GM18951 (cell line): ENCODE measurements around the gene MBD5.

Experiments
- POLR2A ChIP-seq: IDR thresholded peaks from 4 replicates; pipeline ENCODE4 v1.6.1; 2011; ENCODE audit warnings: mild to moderate bottlenecking; ENCODE audit not compliant: insufficient read length, insufficient read depth; ENCODE audit errors: extremely low read depth
- in situ Hi-C: fragments of 300-500 bp; cut with MboI; formaldehyde crosslinking; loops from one replicate; pipeline ENCODE4 v1.12.0; 2022; ENCODE audit warnings: low sequenced_read_pairs, mixed read lengths, inconsistent platforms; ENCODE audit not compliant: unreplicated experiment

MBD5 gene

GRCh38 chr2:148350199-148350598 is 329.3 kb downstream of the MBD5 start:
- no peak for TF ChIP-seq POLR2A
- in situ Hi-C loops: no loop called here

DNA sequence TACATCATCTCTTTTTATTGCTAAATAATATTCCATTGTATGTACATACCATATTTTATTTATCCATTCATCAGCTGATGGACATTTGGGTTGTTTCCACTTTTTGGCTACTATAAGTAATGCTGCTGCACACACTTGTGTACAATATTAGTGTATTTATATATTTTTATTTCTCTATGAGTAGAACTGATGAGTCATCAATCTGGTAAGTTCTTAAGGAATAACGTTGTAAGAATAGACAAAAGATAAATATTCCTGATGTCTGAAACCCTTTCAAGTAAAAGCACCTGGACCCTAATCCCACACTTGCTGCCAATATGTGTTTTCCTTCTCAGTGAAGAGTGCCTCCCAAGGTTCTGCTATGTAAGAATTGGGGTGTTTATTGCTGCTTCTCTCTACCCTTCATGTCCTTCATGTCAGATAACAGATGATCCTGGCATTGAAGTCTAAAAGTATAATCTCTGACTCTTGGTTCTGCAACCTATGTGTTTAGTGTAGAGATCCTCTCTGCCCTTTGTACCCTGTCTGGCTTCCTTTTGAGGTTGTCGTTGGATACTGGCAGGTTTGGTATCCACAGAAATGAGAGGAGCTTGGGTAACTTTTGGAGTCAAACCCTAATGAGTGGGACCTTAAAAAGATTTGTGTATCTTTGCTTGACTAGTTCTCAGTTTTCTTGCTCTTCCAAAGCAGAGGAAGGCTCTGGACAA is 330.7 kb downstream of the MBD5 start:
- TF ChIP-seq POLR2A: no peak
- in situ Hi-C loops: no loop called here

GRCh38 chr2:148358375-148358774 is 337.5 kb downstream of the MBD5 start:
- TF ChIP-seq POLR2A: no peak
- in situ Hi-C loops: no loop called here

DNA sequence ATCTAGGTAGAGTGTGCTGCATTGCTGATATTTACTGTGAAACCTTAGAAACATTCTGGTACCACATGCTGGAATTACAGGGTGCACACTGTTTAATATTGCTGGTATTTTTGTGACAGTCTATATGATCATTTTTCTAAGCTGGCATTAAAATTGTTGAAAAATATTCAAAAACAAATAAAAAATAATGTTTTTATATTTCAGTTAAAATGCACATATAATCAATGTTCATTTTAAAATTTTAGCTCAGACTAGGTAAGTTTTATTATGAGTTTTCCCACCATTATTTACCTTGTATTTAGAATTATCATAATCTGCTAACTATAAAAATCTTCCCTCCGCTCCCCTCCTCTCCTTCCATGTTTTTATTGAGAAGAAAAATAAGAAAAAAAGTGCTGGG is 339.8 kb downstream of the MBD5 start:
- TF ChIP-seq POLR2A: no peak
- in situ Hi-C loops: no loop called here

DNA sequence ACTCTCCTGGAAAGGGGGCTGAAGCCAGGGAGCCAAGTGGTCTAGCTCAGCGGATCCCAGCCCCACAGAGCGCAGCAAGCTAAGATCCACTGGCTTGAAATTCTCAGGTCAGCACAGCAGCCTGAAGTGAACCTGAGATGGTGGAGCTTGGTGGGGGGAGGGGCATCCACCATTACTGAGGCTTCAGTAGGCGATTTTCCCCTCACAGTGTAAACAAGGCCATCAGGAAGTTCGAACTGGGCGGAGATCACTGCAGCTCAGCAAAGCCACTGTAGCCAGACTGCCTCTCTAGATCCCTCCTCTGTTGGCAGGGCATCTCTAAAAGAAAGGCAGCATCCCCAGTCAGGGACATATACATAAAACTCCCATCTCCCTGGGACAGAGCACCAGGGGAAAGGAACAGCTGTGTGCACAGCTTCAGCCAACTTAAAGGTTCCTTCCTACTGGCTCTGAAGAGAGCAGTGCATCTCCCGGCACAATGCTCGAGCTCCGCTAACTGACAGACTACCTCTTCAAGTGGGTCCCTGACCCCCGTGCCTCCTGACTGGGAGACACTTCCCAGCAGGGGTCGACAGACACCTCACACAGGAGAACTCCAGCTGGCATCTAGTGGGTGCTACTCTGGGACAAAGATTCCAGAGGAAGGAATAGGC is 341.4 kb downstream of the MBD5 start:
- in situ Hi-C loops: no loop called here
- TF ChIP-seq POLR2A: no peak

GRCh38 chr2:148375214-148375613 is 354.3 kb downstream of the MBD5 start:
- TF ChIP-seq POLR2A: no peak

GRCh38 chr2:148391324-148391723 is 370.4 kb downstream of the MBD5 start:
- in situ Hi-C loops: no loop called here
- no peak for TF ChIP-seq POLR2A

More at GRCh38 chr2:148375214-148375613, 354.3 kb downstream of the MBD5 start:
- in situ Hi-C loops: no loop called here

DNA sequence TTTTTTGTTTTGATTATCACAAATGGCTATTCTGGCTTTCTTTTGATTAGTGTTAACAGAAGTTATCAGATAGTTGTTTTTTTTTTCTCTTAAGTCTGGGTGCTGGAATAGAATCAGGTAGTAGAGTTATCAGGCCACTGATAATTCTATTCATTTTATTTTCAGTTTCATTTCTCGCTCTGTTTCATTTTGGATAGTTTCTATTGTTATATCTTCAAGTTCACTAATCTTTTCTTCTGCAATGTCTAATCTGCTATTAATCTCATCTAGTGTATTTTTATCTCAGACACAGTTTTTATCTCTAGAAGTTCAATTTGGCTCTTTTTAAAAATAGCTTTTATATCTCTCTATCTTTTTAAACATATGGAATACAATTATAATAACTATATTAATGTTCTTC is 381.9 kb downstream of the MBD5 start:
- in situ Hi-C loops: no loop called here
- no peak for TF ChIP-seq POLR2A

DNA sequence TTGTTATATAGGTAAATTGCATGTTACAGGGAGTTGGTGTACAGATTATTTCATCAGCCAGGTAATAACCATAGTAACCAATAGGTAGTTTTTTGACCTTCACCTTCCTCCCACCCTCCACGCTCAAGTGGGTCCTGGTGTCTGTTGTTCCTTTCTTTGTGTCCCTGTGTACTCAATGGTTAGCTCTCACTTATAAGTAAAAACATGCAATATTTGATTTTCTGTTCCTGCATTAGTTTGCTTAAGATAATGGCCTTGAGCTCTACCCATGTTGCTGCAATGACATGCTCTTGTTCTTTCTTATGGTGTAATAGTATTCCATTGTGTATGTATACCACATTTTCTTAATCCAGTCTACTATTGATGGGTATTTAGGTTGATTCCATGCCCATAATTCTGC is 390.0 kb downstream of the MBD5 start:
- TF ChIP-seq POLR2A: no peak
- in situ Hi-C loops: no loop called here

DNA sequence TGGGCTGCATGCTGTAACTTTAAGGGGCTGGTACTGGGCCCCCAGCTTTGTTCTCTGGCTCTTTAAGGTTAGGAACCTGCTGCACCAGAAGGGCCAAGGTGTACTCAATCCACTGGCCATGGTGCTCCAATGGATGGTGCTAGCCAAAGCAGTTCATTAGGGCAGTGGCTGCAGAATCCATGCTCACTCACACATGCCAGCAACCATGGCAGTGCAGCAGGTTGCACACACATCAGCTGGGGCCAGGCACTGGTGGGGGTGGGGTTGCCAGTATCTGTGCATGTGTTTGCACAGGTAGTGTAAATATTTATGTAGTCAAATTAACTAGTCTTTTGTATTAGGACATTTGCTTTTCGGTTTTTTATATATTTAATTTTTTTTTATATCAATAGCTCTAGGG is 395.4 kb downstream of the MBD5 start:
- in situ Hi-C loops: no loop called here
- TF ChIP-seq POLR2A: no peak

DNA sequence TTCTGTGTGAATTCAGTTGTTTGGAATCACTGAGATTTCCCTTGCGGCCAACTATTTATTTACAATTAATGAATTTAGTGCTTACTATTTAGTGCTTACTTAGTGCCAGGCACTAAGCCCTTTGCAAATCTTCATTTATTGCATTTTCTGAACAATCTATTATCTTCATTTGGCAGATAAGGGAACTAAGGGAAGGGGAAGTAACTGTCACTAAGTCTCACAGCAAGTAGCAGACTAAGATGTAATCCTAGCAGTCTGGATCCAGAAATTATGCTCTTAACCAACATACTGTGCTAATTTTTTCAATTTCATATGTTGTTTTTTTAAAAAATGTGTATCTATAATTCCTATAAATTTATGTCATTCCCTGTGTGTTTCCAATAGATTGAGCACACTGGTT is 409.2 kb downstream of the MBD5 start:
- in situ Hi-C loops: no loop called here
- no peak for TF ChIP-seq POLR2A

- TF ChIP-seq POLR2A: no peak
- in situ Hi-C loops: no loop called here
Measured at GRCh38 chr2:148447877-148448276, 427.0 kb downstream of the MBD5 start.

DNA sequence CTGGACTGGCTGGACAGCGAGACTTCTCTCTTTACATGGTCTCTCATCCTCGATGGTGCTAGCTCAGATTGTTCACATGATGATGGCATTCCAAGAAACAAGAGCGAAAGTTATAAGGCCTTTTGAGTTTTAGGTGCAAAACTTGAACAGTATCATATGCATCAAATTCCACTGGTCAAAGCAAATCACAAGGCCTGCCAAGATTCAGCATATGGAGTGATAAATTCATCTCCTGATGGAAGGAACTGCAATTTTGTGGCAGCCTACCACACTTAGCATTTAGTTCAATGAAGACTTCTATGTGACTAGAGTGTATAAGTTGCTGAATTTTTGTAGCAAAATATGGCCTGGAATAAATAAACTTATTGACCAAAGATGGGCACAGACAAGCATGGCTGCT is 429.6 kb downstream of the MBD5 start:
- no peak for TF ChIP-seq POLR2A
- in situ Hi-C loops: no loop called here

DNA sequence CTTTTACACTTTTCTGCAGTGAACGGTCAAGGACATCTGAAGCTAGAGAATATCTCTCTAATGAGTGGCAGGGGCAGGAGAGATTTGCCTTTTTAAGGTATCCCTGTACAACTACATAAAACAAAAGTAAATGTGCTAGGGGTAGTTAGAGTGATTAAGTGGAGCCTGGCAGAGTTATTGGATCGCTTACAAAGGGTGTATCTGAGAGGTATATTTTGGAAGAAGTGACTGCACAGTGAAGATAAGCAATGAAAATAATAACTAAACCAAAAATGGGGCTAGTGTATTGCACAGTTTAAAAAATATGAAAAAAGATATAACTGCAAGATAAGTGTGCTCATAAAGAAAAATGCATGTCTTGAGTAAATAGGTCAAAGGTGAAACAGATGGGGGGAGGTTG is 430.2 kb downstream of the MBD5 start:
- TF ChIP-seq POLR2A: no peak
- in situ Hi-C loops: no loop called here

DNA sequence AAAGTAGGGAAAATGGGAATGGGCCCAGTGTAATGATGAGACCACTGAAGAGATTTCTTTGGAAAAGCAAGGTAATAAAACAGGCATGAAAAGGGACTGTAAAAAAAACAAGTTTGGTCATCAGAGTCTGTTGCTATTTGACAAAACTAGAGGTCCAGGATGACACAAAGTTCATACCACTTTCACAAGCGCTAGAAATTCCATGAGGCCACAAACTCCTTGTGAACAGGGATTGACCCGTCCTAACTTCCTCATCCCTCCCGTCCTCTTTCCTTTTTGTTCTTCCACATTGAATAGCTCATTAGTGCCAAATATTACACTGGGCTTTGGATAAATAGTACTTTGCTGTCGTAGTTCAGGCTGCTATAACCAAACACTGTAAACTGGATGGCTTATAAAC is 434.9 kb downstream of the MBD5 start:
- no peak for TF ChIP-seq POLR2A

GRCh38 chr2:148458171-148458570 is 437.3 kb downstream of the MBD5 start:
- TF ChIP-seq POLR2A: no peak
- in situ Hi-C loops: no loop called here

More for the DNA sequence above, 434.9 kb downstream of the MBD5 start:
- in situ Hi-C loops: no loop called here
